HG03066 (cell line): ENCODE data around the gene ABTB2.
A peak's percentile ranks its signal among the peaks of the same experiment; 100 is the strongest.

Experiments
- ATAC-seq: cut with Tn5 transposase; IDR thresholded peaks from one replicate; pipeline ENCODE4 v1.9.1; 2021; ENCODE audit warnings: low read depth; ENCODE audit not compliant: unreplicated experiment

Gene ABTB2

DNA sequence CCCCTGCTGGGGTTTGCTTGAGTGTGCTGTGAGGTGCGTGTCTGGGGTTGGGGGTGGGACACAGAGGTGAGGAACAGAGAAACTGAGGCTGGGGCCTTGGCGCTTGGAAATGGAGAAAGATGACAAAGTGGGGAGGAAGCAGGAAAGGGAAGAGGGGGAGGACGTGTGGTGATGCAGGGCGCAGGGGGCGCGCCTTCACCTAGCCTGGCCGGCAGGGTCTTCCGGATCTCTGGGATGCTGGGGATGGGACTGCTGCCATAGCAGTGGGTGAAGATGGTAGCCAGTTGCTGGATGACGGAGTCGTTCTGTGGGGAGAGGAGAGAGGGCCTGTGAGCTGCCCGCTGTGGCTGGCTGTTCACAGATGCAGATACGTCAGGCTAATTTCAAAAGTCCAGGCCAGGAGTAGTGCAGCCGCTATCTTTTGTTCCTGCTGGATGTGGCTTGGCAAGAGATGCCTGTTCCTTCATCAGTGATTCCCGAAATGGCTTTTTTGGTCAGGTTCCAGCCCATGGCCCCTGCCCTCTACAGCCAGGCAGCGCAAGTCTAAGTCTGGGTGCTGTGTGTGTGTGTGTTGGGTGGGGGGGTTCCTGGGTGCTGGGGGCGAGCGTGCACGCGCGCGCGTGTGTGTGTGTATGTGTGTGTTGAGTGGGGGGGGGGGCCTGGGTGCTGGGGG, 197.6 kb downstream of the ABTB2 start:
- no peak for ATAC-seq

GRCh38 chr11:34158661-34159060, 199.1 kb downstream of the ABTB2 start:
- no peak for ATAC-seq

GRCh38 chr11:34157163-34157562, 200.6 kb downstream of the ABTB2 start:
- no peak for ATAC-seq

GRCh38 chr11:34155757-34156062, 202.1 kb downstream of the ABTB2 start:
- ATAC-seq: no peak

DNA sequence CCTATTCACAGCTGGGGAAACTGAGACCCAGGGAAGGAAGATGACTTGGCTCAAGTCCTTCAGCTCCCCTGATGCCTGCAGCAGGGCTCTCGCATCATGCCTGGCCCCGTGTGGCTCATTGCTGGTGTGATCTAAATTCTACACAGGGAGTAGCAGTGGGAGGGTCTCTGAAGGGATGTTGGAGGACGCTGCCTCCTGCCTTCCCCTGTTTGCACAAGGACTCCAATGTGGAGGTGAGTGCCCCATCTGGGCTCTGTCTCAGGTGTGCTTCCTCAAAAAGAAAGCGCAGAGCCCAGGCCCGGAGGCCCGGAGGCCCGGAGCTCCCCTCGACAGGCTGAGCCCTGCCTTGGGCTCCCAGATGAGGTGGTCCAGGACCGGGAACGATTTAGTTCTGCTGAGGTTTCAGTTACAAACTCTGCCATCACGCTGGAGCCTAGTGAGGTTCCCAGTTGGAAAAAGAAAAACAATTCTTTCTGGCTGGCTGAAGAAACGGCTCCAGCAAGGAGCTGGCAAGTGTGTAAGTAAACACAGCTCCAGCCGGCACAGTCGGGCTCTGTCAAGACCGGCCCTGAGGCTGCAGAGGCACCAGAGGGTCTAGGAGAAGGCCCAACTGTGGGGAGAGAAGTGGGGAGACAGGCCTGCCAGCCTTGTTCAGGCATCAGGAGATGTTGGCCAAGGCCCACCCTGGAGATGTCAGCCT, 202.6 kb downstream of the ABTB2 start:
- ATAC-seq: no peak

- peak; percentile 73 for ATAC-seq
Observed at GRCh38 chr11:34154059-34154875, 203.5 kb downstream of the ABTB2 start.

DNA sequence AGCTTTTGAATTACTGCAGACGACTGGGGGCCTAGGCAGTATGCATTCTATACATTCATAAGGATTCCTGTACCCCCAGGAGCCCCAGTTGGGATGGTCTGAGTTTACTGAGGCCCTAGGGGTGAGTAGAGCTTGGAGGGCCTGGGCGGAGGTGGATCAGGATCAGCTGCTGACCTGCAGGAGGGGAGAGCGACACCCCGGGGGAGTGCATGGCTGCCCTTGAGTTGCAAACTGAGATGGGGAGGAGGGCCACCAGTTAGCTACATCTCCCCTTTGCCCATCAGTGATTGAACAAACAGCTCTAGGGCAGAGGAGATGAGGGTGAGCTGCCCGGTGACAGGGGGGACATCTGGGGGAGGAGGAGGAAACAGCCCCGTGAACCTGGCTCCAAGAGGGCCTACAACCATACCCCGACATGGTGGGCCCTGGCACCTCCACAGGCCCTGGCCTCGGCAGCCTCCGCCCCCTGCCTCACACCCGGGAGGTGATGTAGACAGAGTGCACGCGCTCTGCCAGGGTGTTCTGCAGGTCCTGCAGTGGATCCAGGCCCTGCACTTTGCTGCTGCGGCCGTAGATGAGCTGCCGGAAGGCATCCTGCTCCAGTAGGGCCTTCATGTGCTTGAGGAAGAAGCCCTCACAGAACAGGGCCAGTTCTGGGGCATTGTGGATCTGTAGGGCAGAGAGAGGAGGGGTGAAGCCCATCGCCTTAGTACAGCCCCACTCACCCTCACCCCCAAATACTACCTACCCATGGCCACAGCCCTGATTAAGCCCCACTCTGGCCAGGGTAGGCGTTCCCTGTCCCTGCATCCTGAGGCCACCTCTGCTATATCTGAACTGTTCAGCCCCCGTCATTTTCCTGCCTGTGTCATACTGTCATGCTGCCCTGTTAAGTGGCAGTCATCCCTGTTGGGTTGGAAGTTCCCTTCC, 205.6 kb downstream of the ABTB2 start:
- no peak for ATAC-seq

DNA sequence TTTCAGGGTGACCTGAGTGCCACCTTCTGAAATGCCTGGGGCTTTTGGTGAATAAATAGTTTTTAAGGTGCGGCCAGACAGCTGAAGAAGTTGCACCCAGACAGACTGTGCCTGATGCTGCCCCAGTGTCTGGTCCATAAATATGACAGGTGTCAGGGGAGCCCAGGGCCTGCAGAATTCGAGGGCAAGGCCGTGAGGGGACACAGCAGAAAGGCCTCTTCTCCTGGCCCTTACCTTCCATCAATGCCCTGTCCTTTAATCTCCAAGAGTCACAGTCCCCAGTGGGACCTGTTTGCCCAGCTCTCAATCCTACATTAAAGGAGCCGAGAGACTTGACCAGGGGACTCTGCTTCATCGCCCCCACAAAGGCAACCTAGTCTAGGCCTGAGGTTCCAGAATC, 206.6 kb downstream of the ABTB2 start:
- no peak for ATAC-seq

- no peak for ATAC-seq
Observed at GRCh38 chr11:34150494-34151151, 207.2 kb downstream of the ABTB2 start.

DNA sequence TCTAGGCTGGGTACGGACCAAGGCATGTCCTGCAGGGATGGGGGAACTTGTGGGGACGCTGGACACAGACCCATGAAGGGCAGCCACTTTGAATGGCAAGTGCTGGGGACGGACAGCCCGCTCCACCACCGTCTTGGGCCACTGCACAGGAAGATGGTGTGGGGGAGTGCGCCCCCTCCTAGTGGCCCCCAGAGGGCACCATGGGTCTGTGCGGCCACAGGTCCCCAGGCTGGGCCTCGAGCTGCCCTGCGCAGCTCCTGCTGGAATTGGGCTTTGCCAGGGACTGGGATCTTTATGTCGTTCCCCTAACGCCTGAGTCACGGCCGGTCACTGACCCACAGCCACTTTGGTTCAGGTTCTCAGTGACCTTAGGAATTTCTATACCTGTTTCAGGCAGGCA, 208.0 kb downstream of the ABTB2 start:
- ATAC-seq: no peak

- no peak for ATAC-seq
Observed at GRCh38 chr11:34149274-34149673, 208.5 kb downstream of the ABTB2 start.

DNA sequence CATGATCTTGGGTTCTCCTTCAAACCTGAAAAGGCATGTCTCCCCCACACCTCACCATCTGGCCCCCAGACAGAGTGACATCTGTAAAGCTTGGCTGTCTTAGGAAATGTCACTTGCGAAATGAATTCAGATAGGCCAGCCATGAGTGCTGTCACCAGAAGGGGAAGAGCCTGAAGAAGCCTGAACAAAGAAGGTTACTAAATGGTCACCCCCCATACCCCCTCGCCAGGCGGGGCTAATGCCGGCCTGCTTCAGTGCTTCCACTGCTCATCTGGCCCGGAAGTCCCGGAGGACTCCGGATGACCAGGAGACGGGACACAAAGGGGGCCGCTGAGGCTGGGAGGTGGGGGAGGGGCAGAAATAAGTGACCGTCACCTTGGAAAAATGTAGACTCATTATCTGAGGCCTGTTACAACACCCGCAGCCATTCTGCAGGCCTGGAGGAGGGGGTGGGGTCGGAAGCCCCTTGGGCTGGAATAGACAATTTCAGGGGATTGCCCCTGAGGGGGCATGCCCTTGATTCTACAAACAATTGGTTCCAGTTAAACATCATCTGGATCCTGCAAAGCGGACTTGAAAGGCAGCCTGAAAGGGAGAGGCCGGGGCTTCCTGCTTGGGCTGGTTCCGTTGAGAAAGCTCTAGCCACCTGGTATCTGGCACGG, 209.2 kb downstream of the ABTB2 start:
- no peak for ATAC-seq

DNA sequence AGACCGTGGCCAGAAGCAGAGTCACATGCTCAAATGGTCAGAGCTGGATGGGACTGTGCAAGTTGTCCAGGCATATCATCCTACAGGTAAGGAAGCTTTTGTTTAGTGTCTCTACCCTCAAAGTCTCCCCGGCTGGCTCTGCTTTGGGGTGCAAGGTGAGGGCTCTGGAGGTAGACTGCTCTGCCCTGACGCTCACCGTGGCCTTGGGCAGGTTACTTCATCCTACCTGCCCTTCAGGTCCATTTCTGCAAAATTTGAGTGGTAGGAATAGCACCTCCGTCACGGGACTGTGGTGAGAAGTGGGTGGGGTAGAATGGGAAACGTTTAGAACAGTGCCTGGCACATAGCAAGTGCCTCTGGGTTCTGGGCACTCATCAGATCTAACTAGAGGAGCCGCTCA, 210.2 kb downstream of the ABTB2 start:
- ATAC-seq: no peak

DNA sequence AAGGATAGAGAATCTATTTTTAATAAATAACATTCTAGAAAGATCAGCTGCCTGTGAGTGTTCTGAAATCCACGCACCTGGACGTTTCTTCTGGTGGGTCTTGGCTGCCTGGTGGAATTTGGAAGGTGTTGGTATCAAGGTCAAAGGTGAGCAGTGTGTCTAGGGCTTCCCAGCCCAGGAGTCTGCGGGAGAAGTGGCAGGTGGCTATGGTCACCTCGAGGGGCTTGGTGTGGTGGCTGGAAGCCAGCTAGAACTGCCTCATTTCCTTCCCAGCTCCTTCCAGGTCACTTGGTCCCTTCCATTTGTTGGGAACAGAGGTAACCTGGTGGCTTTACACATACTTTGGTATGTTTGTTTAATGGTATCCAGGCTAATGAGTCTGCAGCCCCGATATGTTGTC, 210.9 kb downstream of the ABTB2 start:
- no peak for ATAC-seq

- no peak for ATAC-seq
Observed at GRCh38 chr11:34146411-34146810, 211.4 kb downstream of the ABTB2 start.

GRCh38 chr11:34145847-34146381, 211.9 kb downstream of the ABTB2 start:
- peak; percentile 66 for ATAC-seq

- peak; percentile 61 for ATAC-seq
Observed at GRCh38 chr11:34145073-34145472, 212.7 kb downstream of the ABTB2 start.

GRCh38 chr11:34143048-34143447, 214.8 kb downstream of the ABTB2 start:
- no peak for ATAC-seq

DNA sequence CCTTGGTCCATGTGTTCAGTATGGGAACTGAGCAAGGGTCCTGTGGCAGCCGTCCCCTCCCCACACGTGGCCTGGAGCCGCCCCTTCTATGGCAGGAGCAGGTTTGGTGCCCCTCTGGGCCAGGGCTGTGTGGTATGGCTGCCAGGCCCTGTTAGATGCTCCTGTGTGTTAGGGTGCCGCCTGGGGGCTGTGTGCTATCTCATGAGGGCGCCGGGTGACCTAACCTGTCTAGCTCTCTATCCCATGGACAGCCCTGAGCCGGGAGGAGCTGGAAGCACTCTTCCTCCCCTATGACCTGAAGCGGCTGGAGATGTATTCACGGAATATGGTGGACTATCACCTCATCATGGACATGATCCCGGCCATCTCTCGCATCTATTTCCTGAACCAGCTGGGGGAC, 217.7 kb downstream of the ABTB2 start:
- ATAC-seq: no peak
